Heart left ventricle (tissue), 13 donors: Measurements from ENCODE around the gene CACNA2D3.

Experiments used
- POLR2A ChIP-seq, 2 donors: fragments of 450-650 bp; IDR thresholded peaks; one replicate each; pipeline ENCODE4 v1.6.1; 2017; ENCODE audit warnings: antibody characterized with exemption in 2 of 2, mild to moderate bottlenecking in 2 of 2, moderate library complexity in 2 of 2
- TF ChIP-seq, protein P1 (sequence below), 12 donors: fragments of 200-600 bp; sonication (generic) in 4 of 12; IDR thresholded peaks; one replicate each; pipeline versions ENCODE4 v1.5.0 to v1.8.0; 2018 to 2022; ENCODE audit warnings: antibody characterized with exemption in 12 of 12, mild to moderate bottlenecking in 5 of 12
- donor health status: ischemic (EF 13 %, LVEDD 7.1; RV severe dilation, severe dysfunction).
- donor health status: DM: no; HTN: yes; CAD: no.
- donor health status: DM: no; HTN: no; CAD: no.
- donor health status: ischemic (EF 25% LVEDD 6.9; RV normal size, moderate dysfunction).
- donor health status: ischemic (EF 25% LVEDD 5.7; RV mildly dilated, moderate dysfunction).
- donor health status: ischemic (EF 35%, LVEDD 5.7; RV mildly dilated, moderate dysfunction).
- donor health status: nonischemic (EF 11% LVEDD 7.7; RV severe dilation, severe dysfunction).
- donor health status: DM: yes; HTN: yes; CAD: no.
- donor health status: PGD.
- donor health status: ischemic (EF 29% LVEDD 5.4; RV normal size, mild dysfunction).
- donor health status: nonischemic (EF 23%, LVEDD 6.1; RV moderate dilation, normal function).

DNA sequence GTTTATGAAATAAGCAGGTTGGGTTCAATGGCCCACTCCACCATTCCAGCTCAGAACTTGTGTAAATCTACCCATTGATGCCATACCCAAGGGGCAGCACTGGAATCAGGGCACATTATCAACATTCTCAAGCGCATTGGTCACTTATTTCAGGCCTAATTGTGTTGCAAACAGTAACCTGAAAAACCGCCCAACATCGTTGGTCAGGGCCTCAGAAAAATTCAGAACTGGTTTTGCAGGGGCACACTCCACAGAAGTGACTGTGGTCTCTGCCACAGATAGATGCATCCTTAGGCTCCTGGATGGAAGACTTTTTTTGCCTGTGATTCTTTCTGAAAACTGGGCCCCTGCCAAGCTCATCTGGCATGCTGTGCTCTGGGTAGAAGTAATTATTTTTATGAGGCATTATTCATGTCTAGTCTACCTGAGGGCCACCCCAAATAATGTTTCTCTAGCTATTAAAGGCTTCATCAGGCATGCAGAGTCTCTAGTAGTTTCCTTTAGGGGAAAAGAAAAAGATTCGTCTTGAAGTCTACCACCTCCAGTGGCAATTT lies 827.2 kb downstream of the CACNA2D3 start:
- TF ChIP-seq, protein P1, sequence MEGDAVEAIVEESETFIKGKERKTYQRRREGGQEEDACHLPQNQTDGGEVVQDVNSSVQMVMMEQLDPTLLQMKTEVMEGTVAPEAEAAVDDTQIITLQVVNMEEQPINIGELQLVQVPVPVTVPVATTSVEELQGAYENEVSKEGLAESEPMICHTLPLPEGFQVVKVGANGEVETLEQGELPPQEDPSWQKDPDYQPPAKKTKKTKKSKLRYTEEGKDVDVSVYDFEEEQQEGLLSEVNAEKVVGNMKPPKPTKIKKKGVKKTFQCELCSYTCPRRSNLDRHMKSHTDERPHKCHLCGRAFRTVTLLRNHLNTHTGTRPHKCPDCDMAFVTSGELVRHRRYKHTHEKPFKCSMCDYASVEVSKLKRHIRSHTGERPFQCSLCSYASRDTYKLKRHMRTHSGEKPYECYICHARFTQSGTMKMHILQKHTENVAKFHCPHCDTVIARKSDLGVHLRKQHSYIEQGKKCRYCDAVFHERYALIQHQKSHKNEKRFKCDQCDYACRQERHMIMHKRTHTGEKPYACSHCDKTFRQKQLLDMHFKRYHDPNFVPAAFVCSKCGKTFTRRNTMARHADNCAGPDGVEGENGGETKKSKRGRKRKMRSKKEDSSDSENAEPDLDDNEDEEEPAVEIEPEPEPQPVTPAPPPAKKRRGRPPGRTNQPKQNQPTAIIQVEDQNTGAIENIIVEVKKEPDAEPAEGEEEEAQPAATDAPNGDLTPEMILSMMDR (IDR thresholded peaks at IDR 0.05), result no peak
- no peak for TF ChIP-seq POLR2A (IDR thresholded peaks at IDR 0.05)
